GM18499 (cell line): ENCODE measurements around the gene APMAP.

Experiments used
- ATAC-seq: cut with Tn5 transposase; IDR thresholded peaks from one replicate; pipeline ENCODE4 v1.9.1; 2021; ENCODE audit warnings: moderate number of reproducible peaks; ENCODE audit not compliant: insufficient read depth, unreplicated experiment

The APMAP gene

GRCh38 chr20:24992487-24993205 lies at the start of gene APMAP:
Gene APMAP (minus strand): TSS chr20:24992751. CDS start chr20:24992688, 63 bp downstream.
- peak; percentile 78 for ATAC-seq

- no peak for ATAC-seq
Observed at GRCh38 chr20:25041813-25042530, 49.4 kb upstream of the APMAP start.

GRCh38 chr20:25040438-25040831 lies 47.9 kb upstream of the APMAP start:
- no peak for ATAC-seq

- no peak for ATAC-seq
Observed at GRCh38 chr20:25039697-25040437, 47.3 kb upstream of the APMAP start.

GRCh38 chr20:25038591-25039015 lies 46.1 kb upstream of the APMAP start:
- ATAC-seq = no peak

GRCh38 chr20:25038103-25038410 lies 45.5 kb upstream of the APMAP start:
- no peak for ATAC-seq

GRCh38 chr20:25037288-25038102 lies 44.9 kb upstream of the APMAP start:
- ATAC-seq = no peak

GRCh38 chr20:25036331-25036936 lies 43.9 kb upstream of the APMAP start:
- ATAC-seq = no peak

- no peak for ATAC-seq
Observed at GRCh38 chr20:25035921-25036320, 43.4 kb upstream of the APMAP start.

- no peak for ATAC-seq
Observed at GRCh38 chr20:25033924-25034300, 41.4 kb upstream of the APMAP start.

GRCh38 chr20:25033265-25033923 lies 40.8 kb upstream of the APMAP start:
- ATAC-seq = no peak

- no peak for ATAC-seq
Observed at GRCh38 chr20:25032478-25033264, 40.1 kb upstream of the APMAP start.

GRCh38 chr20:25032065-25032477 lies 39.5 kb upstream of the APMAP start:
- no peak for ATAC-seq

GRCh38 chr20:25031241-25031640 lies 38.7 kb upstream of the APMAP start:
- no peak for ATAC-seq

- ATAC-seq = no peak
Observed at GRCh38 chr20:25030649-25031207, 38.2 kb upstream of the APMAP start.

- ATAC-seq = no peak
Observed at GRCh38 chr20:25030007-25030648, 37.6 kb upstream of the APMAP start.

GRCh38 chr20:25025986-25026605 lies 33.5 kb upstream of the APMAP start:
- ATAC-seq = no peak
